Calu3 (cell line): ENCODE measurements around the gene TMEM229B. TPM values are rescaled to one million over a fixed set of nuclear protein-coding genes. Genes with fewer than 3 reads are reported as not detected.

Source experiments
- Bru-seq: library from RNA; stranded (reverse); fragments of 400-500 nt; gene quantifications from one replicate; lab custom pipeline; 2021; lab: Mats Ljungman, UMichigan
- BruChase-seq, 2 experiments: library from RNA; stranded (reverse); fragments of 400-500 nt; gene quantifications; one replicate each; lab custom pipeline; 2021; lab: Mats Ljungman, UMichigan
- BruUV-seq: library from RNA; stranded (reverse); fragments of 400-500 nt; replicated peaks from 2 replicates; lab custom pipeline; 2021; lab: Mats Ljungman, UMichigan
- CTCF ChIA-PET: fragments of 300-600 bp; sonication (Branson Sonifier 250); formaldehyde crosslinking; loops from one replicate; lab custom pipeline; 2022; ENCODE audit warnings: antibody characterized with exemption; lab: Charles Lee
- DNase-seq: peaks from one replicate; pipeline ENCODE4 v3.0.0; 2022
- H3K27ac Mint-ChIP-seq: one replicate; pipeline ENCODE4 v1.8.0; 2022; ENCODE audit warnings: mixed read lengths; ENCODE audit not compliant: unreplicated experiment
- H3K27me3 Mint-ChIP-seq: one replicate; pipeline ENCODE4 v1.8.0; 2022; ENCODE audit warnings: mixed read lengths; ENCODE audit not compliant: unreplicated experiment
- H3K36me3 Mint-ChIP-seq: one replicate; pipeline ENCODE4 v1.8.0; 2022; ENCODE audit warnings: mild to moderate bottlenecking, moderate library complexity, mixed read lengths; ENCODE audit not compliant: insufficient read depth, unreplicated experiment
- H3K4me1 Mint-ChIP-seq: one replicate; pipeline ENCODE4 v1.8.0; 2022; ENCODE audit warnings: mild to moderate bottlenecking, low read depth, mixed read lengths; ENCODE audit not compliant: unreplicated experiment
- H3K4me3 Mint-ChIP-seq: one replicate; pipeline ENCODE4 v1.8.0; 2022; ENCODE audit warnings: mild to moderate bottlenecking, low read depth, moderate library complexity, mixed read lengths; ENCODE audit not compliant: unreplicated experiment
- H3K9me3 Mint-ChIP-seq: one replicate; pipeline ENCODE4 v1.8.0; 2022; ENCODE audit warnings: low read depth, mixed read lengths; ENCODE audit not compliant: unreplicated experiment
- intact Hi-C: fragments of 100-400 bp; cut with micrococcal nuclease; formaldehyde crosslinking; loops from one replicate; pipeline ENCODE4 v1.10.0; 2022; ENCODE audit not compliant: unreplicated experiment
- long read RNA-seq: library from polyadenylated mRNA; stranded (forward); transcript quantifications from one replicate; pipeline ENCODE4 v2.0.0, GENCODE V29; 2022
- total RNA-seq: library from RNA; stranded (reverse); gene quantifications from 2 replicates; pipeline ENCODE4 v1.2.3, GENCODE V29; 2022
- TF ChIP-seq, protein P1 (sequence below): fragments of 200-600 bp; IDR thresholded peaks from one replicate; pipeline ENCODE4 v1.8.0; 2022; ENCODE audit warnings: antibody characterized with exemption; ENCODE audit not compliant: unreplicated experiment

TMEM229B gene
- total RNA-seq: 0.76 and 2.5 TPM in 2 replicates
- Bru-seq, nascent RNA: percentile 33 among the genes with signal in this experiment
- percentile 21 among the genes with signal in this experiment for BruChase-seq, experiment 1, labeled RNA remaining after a 6-hour chase
- percentile 21 among the genes with signal in this experiment for BruChase-seq, experiment 2, labeled RNA remaining after a 2-hour chase
- long read RNA-seq, partial matches to known transcripts: 1 of 4 reads
- long read RNA-seq, other reads (novel, unspliced or antisense): 2 of 4 reads

DNA sequence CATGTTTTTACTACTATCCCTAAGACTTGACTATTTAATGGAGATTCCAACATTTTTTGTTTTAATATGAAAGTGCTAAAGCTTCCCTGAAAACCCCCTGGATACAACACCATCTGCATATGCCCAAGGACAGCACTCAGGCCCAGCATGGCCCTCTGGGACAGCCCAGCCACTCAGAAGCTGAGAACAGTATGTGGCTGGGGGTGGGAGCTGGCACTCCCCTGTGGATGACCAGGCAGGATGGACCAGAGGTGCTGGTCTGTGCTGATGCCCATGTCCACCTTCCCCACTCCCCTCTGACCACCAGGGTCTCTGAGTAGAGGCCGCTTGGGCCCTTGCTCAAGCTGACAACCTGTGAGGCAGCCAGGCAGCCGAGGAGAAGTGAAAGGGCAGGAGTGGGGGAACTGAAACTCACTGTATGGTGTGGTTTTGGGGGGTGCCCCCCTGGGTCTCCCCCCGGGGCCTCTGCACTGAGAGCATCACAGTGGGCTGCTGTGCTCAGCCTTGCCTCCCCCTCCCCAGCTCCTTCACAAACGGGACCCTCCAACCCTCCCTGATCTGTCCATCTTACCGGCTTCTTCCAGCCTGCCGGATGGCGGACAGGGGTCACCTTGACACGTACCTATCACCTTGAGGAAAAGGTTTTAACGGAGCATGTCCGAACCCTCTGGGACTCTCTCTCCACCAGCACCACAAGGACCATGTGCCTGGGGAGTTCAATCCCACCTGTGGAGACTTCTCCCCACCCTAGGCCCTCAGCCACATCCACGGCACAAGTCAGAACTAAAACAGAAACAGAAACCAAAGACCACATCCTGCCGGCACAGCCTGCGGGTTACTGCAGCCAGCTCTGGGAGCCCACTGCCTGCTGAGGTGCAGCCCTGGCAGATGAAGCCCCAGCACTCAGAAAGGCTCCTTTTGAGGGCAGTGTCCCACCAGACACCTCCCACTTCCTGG is at the start of gene TMEM229B:
Gene TMEM229B, minus strand, starts transcription at position 785 of the 957 bp plus-strand sequence. CDS start 14,798 bp downstream, outside the sequence.
- Mint-ChIP-seq H3K27ac (no peak within 1 kb of the TSS), H3K4me1 (no peaks in the 10 kb centered on the region)

DNA sequence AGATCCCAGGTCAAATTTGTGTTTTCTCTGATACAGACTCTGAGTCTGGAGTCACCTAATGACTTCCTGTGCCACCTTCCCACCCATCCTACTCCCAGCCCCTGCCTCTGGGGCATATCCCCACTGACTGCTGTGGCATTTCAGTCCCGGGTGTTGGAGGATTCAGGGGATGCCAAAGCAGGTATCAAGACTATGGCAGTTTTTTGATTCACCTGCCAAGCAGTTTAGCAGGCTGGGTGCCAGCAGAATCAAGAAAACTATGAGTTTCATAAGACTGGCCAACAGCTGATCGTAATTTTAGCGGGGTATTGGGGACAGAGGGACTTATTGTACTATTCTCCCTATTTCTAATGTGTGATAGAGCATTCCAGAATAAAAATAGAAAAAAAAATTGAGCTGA is 49.2 kb upstream of the TMEM229B start:
- CTCF ChIA-PET: interaction anchor here (0.6 to 1.4 kb wide), 2 partner anchors 11 to 123 kb away, joined by 3 to 8 read pairs; no protein-coding TSS in a partner anchor
- TF ChIP-seq, protein P1, sequence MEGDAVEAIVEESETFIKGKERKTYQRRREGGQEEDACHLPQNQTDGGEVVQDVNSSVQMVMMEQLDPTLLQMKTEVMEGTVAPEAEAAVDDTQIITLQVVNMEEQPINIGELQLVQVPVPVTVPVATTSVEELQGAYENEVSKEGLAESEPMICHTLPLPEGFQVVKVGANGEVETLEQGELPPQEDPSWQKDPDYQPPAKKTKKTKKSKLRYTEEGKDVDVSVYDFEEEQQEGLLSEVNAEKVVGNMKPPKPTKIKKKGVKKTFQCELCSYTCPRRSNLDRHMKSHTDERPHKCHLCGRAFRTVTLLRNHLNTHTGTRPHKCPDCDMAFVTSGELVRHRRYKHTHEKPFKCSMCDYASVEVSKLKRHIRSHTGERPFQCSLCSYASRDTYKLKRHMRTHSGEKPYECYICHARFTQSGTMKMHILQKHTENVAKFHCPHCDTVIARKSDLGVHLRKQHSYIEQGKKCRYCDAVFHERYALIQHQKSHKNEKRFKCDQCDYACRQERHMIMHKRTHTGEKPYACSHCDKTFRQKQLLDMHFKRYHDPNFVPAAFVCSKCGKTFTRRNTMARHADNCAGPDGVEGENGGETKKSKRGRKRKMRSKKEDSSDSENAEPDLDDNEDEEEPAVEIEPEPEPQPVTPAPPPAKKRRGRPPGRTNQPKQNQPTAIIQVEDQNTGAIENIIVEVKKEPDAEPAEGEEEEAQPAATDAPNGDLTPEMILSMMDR: no peak

More for the DNA sequence above, at the start of gene TMEM229B:
- intact Hi-C loops: no loop called here
- H3K4me3 Mint-ChIP-seq: no peak within 1 kb of the TSS
- CTCF ChIA-PET: no interaction called here
- DNase-seq: no peak
- peaks cover 3% of the 10 kb centered on the region for H3K9me3 Mint-ChIP-seq
- TF ChIP-seq, protein P1: no peak
- no peaks in the 10 kb centered on the region for H3K36me3 Mint-ChIP-seq
- peaks cover 22% of the 10 kb centered on the region for H3K27me3 Mint-ChIP-seq
- no TSS peak for BruUV-seq

DNA sequence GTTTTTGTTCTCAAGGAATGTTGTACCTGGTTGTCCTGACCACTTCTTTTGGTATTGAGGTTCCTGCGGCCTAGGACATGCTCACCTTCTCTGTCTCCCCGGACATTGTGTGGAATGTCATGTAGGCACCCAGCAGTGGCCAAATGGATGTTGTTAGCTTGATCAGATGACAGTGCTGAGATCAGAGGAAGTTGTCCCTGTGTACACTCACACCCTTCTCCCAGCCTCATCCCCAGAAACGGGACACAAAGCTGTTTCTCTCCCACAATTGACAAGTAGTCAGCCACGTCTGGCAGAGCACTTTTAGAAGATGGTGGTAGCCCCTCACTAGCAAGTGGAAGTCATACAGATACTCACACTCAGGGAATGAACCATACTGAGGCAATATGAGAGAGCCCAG is 47.6 kb upstream of the TMEM229B start:
- no peak for DNase-seq
- Mint-ChIP-seq H3K36me3 (peaks cover 13% of the 10 kb centered on the region), H3K27me3 (no peaks in the 10 kb centered on the region), H3K27ac (no peak overlapping the region), H3K4me3 (no peak overlapping the region), H3K9me3 (no peaks in the 10 kb centered on the region), H3K4me1 (no peaks in the 10 kb centered on the region)
- TF ChIP-seq, protein P1: no peak
- CTCF ChIA-PET: interaction anchor here (1.3 kb wide), 1 partner anchor 9 kb away, joined by 3 read pairs; no protein-coding TSS in a partner anchor
- intact Hi-C loops: no loop called here
- BruUV-seq: no TSS peak

More for the DNA sequence above, 49.2 kb upstream of the TMEM229B start:
- no peak for DNase-seq
- Mint-ChIP-seq H3K27ac (no peak overlapping the region), H3K4me3 (no peak overlapping the region), H3K27me3 (no peaks in the 10 kb centered on the region), H3K9me3 (no peaks in the 10 kb centered on the region), H3K36me3 (peaks cover 12% of the 10 kb centered on the region), H3K4me1 (peaks cover 9% of the 10 kb centered on the region)
- intact Hi-C loops: no loop called here
- BruUV-seq: no TSS peak

DNA sequence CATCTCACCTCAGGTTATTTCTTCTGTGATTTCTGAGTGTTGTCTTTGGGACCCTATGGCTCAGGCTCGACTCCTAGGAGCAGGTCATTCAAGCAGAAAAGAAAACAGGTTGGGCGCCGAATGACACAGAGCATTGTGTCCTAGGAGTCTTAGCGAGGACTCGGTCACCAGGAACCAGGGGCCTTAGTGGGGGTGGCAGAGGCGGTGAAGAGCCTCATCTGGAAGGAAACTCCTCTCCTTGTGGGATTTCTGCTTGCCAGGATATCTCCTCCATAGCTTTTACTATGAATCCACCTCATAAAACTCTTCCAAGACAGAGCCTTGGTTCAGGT is 45.2 kb upstream of the TMEM229B start:
- intact Hi-C loops: no loop called here
- peaks cover 13% of the 10 kb centered on the region for H3K36me3 Mint-ChIP-seq
- peak overlapping the region; percentile 39 for H3K27ac Mint-ChIP-seq
- DNase-seq: no peak
- CTCF ChIA-PET: interaction anchor here (1.5 kb wide), 2 partner anchors 8 to 38 kb away, joined by 4 to 9 read pairs; no protein-coding TSS in a partner anchor
- BruUV-seq: no TSS peak
- peak overlapping the region; percentile 73 for H3K4me3 Mint-ChIP-seq
- no peaks in the 10 kb centered on the region for H3K4me1 Mint-ChIP-seq
- TF ChIP-seq, protein P1: no peak
- H3K27me3 Mint-ChIP-seq: peaks cover 22% of the 10 kb centered on the region
- H3K9me3 Mint-ChIP-seq: no peaks in the 10 kb centered on the region
